Measurements from ENCODE around the gene EGR1.

The EGR1 gene

DNA sequence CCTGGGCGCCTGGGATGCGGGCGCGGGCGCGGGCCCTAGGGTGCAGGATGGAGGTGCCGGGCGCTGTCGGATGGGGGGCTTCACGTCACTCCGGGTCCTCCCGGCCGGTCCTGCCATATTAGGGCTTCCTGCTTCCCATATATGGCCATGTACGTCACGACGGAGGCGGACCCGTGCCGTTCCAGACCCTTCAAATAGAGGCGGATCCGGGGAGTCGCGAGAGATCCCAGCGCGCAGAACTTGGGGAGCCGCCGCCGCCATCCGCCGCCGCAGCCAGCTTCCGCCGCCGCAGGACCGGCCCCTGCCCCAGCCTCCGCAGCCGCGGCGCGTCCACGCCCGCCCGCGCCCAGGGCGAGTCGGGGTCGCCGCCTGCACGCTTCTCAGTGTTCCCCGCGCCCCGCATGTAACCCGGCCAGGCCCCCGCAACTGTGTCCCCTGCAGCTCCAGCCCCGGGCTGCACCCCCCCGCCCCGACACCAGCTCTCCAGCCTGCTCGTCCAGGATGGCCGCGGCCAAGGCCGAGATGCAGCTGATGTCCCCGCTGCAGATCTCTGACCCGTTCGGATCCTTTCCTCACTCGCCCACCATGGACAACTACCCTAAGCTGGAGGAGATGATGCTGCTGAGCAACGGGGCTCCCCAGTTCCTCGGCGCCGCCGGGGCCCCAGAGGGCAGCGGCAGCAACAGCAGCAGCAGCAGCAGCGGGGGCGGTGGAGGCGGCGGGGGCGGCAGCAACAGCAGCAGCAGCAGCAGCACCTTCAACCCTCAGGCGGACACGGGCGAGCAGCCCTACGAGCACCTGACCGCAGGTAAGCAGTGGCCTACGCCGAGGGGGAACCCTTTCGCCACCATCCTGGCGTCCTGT is at the start of gene EGR1:
Gene EGR1 (plus strand): TSS at position 219 of the 864 bp plus-strand sequence. CDS start 283 bp downstream, at position 502.
- DNase-seq = peak; percentile 86 to 98

DNA sequence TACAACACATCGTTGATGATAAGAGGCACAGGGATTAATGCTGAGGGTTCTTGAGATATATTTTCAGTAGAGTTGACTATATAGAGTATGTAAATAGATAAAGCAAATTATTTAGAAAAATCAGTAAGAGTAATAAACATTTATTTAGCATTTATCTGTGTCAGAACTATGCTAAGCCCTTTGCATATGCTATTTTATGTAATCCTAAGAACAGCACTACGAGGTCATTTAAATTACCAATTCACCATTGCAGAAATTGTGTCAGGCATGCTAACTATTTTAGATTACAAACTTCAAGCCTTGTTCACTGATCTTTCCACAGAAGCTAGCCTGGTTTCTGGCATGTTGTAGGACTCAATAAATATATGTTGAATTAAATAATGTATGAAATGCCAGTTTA is 46.8 kb upstream of the EGR1 start:
- no peak for DNase-seq

DNA sequence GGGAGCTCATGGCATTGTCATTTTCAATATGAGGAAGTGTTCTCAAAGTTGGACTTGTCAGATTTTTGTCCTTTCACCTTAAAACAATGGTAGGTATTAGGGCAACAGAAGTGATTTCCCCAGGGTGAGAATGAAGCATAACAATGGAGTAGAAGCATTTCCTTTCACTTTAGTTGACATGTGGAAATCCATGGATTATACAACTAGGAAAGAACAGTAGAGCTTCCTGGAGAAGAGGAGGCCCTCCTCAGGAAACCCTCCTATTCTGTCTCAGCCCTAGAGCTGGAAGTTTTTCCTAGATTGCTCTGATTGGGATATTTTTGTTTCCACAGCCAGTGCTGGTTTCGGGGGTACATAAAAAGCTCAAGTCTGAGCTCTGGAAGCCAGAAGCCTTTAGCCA is 40.2 kb upstream of the EGR1 start:
- no peak for DNase-seq

DNA sequence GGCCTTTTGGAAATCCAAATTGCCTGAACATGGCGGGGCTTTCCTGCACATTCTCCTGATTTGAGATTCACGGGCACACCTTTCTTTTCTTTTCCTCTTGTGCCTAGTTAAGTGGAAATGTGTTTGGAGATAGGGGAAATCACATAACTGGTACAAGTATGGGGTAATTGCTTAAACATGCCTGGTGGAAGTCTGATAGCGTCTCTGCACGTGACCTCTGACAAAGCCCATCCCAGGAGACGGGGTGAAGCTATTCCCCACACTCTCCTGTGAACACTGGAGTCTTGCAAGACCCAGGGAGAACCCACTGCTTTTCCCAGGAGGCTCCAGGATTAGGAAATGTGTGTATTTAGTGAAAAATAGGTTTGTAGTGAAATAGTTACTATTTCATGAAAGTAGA is 29.3 kb upstream of the EGR1 start:
- no peak for DNase-seq

DNA sequence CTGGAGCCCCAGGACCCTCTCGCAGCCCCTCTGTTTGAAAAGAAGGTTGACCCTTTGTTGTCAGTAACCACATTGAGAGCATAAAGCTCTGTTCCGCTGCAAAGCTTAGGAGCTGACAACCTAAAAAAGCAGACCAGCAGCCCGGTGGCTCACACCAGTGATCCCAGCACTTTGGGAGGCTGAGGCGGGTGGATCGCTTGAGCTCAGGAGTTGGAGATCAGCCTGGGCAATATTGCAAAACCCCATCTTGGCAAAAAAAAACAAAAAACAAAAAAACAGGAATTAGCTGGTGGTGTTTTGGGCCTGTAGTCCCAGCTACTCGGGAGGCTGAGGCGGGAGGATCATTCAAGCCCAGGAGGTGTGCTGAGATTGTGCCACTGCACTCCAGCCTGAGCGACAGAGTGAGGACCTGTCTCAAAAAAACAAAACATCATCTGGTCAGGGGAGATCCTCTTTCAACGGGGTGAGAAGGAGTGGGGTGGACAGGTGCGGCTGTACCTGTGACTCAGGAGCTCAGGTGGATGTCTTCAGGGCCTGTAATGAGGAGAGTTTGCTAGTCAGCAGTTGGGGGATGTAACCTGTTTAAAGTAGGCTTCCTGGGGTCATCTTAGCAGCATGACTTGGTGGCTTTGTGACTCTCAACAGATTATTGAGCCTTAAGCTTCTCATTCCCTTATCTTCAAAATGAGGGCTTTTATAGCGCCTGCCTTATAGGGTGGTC is 27.1 kb upstream of the EGR1 start:
- DNase-seq = no peak

DNA sequence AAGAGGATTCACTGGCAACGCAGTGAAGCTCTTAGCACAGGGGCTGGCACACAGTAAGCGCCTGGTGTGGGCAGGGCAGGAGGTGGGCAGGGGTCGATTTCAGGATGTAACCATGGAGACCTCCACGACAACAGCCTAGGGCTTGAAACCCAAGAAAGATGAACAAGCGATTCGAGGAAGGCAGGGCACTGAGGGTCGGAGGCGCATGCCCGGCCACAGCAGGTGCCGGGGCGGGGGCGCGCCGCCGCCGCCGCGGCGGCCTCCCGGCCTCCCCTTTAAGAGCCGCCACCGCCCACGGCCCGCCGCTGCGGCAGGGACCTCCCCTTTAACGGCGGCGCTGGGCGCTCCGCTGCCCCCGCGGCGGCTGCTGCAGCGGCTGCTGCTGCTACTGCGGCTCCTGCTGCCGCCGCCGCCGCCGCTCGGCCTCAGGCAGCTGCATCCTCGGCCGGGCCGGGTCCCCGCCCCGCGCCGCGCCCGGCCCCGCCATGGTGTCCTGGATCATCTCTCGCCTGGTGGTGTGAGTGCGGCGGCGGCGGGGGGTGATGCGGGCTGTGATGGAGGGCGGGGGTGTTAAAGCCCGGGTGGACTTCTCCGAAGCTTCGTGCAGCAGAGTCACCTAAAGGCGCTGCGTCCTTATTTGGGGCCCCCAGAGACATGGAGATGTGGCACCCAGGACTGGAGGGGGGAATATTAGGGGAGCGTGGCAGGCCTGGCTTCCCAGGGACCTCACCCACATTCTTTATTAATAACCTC is 26.4 kb upstream of the EGR1 start, which contains the start of gene REEP2:
Gene REEP2 (plus strand): TSS at position 334 of the 753 bp plus-strand sequence. CDS start 152 bp downstream, at position 486.
- DNase-seq = no peak

DNA sequence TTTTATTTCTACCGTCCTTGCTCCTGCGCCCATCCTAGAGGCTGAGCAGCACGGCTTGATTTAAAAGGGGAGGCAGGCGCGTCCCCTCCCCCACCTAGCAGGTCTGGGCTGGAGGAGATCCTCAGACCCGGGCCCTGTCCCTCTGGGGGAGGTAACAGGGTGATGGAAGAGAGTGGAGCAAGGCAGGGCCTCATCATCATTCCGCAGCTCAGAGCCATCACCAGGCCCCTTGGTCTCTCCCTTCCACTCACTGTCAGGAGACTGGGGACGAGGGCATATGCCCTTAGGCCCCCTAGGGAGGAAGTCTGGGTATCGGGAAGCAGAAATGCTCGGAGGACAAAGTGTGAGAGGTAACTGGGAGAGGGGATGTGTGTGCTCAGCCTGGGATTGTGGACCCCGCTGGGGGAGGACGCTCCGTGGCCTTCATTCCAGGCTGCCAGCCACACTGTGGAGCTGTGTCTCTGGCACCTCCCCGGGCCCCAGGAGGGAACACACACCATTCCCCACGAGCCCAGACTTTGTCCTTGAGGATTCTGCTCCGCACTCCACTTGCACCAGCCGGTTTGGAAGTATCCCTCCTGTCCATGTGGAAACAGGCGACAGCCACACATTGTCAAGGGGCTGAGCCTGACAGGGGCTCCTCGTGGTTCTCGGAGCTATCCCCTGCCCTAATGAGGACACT is 25.7 kb upstream of the EGR1 start:
- DNase-seq = no peak

DNA sequence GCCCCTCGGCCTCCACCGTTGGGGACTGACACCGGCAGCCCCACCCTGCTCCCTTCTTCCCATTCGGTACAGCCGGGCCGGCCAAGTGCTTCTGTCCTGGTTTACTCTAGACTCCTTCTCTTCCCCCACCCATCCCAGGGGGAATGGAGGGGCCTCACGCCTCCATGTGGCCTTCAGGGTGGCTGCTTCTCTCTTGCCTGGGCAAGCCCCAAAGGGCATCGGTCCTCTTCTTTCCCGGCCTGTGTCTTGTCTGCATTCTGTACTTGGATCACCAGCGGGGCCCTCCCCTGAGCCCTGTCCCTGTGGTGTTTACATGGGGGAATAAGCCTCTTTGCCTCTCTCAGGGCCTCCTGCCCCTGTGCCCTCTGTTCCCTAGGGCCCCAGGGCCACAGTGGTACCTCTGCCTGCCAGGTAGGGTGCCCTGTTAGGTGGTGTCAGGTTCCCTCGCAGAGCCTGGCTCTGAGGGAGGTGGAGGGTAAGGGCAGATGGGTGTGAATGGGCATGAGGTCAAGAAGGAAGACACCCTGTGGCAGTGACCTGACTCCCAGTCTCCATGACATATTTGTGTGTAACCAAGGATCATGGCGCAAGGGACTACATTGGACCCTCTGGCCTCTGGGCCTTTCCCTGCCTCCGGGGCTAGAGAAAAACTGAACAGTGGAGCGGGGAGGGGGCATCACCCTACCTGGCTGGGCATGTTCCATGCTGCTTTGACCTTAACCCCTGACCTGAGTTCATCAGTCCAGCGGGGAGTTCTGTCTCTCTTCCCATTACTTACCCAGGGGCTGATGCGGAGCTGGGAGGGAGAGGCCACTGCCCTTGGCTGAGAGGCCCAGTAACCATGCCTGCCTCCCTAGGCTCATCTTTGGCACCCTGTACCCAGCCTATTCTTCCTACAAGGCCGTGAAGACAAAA is 24.9 kb upstream of the EGR1 start:
- no peak for DNase-seq

DNA sequence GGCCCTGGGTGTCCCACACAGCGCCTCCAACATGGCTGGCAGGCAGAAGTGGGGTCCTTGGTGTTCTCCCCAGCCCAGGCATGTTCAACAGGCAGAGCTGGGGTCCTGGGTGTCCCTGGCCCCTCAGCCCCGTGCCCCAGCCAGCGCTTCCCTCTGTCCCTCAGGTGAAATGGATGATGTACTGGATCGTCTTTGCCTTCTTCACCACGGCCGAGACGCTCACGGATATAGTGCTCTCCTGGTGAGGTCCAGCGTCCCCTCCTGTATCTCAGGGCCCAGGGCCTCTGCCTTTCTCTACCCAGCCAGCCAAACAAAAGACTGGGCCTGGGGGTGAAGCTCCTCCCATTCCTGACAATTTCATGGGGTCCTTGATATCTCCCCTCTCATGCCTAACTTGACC is 24.1 kb upstream of the EGR1 start:
- DNase-seq = no peak

DNA sequence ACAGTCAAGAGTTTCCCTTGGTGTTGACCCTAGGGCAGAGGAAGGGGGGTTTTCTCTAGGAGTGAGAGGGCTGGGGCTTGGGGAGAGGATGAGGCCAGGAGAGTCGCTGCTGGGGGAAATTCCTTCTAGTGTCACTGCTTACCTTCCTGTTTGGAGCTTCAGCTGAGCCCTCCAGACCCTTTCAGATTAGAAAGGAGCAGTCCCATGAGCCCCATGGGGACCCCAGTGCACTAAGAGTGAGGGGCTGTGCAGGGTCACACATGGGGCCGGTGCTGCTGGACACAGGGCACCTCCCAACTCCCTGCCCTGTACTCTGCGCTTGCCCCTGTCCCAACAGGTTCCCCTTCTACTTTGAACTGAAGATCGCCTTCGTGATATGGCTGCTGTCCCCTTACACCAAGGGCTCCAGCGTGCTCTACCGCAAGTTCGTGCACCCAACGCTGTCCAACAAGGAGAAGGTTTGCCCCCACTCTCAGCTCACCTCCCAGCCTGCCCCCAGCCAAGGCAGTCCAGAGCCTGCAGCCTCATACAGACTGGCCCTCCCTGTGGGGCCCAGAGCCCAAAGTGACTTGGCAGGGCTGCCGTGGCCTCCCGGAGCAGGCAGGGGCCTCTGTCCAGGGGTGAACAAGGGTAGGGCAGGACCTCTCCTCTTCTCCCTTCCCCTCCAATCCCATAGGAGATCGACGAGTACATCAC is 21.1 kb upstream of the EGR1 start:
- no peak for DNase-seq

DNA sequence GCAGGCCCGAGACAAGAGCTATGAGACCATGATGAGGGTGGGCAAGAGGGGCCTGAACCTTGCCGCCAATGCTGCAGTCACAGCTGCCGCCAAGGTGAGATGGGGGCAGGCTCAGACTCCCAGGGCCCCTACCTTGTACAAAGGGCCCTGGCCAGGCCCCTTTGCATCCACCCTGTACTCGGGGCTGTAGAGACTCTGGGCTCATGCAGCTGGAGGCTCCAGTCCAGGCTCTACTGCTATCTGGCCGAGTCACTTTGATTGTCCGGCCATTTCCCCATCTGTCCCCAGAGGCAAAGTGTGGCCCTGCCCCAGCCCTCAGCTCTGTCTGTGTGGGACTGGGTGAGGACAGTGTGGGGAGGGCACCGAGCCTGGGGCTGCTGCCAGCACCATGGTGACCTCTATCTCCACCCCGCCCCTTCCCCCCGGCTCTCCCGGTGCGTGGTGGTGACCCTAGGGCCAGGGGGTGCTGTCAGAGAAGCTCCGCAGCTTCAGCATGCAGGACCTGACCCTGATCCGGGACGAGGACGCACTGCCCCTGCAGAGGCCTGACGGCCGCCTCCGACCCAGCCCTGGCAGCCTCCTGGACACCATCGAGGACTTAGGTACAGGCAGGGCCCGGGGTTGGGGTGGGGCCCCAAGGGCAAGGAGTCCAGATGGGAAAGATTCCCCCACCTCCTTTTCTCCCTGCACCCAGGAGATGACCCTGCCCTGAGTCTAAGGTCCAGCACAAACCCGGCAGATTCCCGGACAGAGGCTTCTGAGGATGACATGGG is 20.3 kb upstream of the EGR1 start:
- no peak for DNase-seq

DNA sequence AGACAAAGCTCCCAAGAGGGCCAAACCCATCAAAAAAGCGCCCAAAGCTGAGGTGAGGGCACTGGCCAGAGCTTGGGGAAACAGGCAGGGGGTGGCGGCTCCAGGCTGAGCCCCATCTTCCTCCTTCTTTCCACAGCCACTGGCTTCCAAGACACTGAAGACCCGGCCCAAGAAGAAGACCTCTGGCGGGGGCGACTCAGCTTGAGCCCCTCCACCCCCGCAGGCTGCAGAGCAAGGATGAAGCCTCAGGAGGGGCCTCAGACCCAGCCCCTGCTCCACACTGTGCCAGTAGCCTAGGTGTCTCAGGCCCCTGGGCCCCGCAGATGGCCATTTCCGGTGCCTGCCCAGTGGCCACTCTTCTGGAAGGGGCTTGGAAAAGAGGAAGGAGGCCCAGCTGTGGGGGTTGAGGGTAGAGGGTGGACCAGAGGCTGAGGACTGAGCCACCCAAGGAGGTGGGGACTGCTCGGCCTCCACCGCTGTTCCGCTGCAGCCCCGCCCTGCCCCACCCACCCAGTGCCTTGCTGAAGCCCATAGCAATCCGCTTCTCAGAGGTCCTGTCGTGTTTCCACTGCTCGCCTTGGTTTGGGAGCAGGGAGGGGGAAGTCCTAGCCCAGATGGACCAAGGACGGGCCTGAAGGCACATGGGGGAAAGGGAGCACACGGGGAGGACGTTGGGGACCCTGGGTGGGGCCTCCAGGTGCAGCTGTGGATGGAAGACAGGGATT is 19.6 kb upstream of the EGR1 start:
- no peak for DNase-seq

DNA sequence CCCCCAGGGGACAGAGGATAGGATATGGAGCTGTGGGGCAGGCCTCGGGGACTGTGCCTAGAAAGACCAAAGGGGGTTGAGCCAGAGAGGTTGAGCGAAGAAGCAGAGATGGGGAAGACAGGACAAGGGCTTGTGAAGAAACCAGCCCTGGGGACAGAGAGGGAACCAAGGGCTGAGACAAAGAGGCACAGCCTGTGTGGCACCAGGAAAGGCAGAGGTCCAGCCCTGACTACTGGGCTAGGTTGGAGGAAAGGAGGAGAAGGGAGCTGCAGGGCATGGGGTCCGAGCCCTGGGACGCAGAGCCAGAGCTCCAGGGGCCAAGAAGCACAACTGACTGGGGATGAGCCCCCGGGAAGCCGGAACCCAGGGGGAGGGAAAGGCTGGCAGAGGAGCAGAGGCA is 17.2 kb upstream of the EGR1 start:
- no peak for DNase-seq

DNA sequence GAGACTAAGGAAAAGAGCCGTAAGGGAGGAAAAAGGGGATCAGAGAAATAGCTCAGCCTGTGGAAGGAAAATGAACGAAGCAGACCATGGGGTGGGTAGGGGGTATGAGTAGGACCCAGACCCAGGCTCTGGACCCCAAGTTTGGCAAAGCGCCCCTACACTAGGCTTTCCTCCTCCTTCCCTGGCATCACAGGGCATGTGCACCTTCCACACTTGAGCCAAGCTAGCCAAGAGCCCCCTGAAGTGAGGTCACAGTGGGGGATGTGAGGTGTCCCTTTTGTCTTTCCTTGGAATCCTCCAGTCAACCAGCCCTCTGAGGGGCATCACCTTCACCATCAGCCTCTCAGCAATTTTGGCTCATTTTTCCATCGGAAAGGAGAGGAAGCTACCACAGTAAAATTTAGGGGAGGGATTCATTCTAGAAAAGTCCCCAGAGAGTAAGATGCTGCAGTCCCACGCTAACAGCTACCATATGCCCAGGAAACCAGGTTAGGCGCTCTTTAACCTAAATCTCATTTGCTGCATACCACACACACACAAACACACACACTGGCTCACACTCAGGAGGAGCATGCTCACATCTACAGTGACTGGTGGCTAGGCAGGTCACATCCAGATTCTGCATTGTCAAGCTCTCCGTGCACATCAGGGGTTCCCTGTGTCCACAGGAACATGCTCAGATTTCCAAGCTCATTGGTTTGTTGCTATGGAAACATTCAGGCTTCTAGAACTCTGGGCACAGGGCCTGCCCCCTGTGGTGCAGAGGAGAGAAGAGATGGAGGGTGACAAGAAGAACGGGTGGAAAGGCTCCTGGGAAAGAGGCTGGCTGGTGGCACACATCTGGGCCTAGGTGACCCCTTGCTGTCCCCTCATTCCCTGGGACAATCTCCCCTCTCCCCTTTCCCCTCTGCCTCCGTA is 16.5 kb upstream of the EGR1 start:
- peak; percentile 37 to 85 for DNase-seq

DNA sequence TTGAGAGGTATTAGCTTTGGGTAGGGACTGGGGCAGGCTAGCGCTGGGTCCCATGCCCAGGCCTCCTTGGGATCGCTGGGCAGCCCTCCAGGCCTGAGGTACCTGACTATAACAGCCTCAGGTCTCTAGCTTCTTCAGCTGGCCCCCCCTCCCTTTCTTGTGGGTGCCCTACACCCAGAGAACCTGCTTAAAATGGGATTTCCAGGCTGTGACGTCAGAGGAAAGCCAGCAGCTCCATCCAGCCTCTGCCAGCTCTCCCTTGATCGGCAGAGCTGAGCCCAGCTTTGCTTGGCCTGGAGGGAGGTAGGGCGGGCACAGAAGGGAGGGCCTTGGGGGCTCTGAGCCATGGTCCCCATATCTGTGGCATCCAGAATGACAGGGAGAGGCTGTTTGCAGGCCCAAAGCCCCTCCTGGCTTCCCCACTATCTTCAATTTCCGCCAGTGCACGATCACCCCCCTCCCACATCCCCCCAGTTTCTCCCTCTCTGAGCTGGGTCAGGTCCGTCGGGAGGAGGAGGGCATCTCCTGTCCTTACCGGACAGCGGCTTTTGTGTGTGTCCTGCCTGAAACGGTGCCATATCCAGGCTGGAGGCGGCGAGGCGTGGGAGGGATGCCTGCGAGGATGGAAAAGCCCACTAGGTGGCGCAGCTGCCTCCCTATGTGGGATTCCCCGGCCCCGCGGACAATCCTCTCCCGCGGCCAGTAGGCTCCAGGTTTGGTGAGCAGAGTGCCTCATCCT is 15.6 kb upstream of the EGR1 start:
- DNase-seq = peak; percentile 15 to 85

DNA sequence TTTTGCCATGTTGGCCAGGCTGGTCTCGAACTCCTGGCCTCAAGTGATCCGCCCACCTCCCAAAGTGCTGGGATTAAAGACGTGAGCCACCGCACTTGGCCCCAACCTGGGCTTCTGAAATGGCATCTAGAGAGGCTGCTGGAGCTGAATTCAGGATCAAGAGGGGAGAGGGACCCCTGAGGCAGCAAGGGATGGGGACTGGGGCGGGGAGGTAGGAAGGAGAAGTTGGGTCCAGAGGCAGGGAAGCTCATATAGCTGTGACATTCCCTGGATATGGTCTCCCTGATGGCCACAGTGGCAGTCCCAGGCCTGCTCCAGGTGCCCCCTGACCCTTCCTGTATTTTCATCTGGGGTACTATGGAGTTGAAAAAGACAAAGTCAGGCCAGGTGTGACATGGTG is 14.3 kb upstream of the EGR1 start:
- no peak for DNase-seq

DNA sequence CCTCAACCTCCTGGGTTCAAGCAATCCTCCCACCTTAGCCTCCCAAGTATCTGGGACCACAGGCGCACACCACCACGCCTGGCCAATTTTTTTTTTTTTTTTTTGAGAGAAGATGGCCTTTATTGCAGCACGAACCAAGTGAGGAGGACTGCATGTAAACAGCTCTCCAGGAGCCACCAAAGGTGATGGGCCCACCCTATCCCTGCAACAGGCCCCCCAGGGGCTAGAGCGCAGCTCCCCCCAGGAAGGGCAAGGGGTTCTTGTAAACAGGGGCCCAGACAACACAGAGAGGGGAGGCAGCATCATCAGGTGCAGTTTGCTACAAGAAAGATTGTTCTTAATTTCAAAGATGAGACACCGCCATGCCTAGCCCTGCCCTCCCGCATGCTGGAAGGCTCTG is 12.6 kb upstream of the EGR1 start:
- no peak for DNase-seq

DNA sequence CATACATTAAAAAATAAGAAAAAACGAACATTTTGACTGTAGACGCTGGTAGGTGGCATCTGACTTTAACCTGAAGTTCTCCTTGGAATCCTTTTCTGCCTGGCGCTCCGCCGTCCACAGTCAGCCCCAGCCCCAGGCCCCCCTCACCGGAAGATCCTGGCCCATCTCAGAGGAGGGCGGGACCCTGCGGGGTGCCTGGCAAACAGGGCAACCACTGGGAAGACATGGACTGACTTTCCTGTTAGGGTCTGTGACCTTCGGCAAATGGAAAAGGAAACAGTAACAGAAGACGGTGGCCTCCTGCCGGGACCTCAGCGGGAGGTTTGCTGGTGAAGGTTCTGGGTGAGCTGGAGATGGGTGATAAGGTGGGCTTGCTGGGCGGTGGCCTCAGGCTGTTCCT is 11.7 kb upstream of the EGR1 start:
- no peak for DNase-seq

Measured in cerebellar nuclear complex (tissue), 1 donor.